AG08395 (cell line): Measurements from ENCODE around the gene PNLIP.

Experiments
- DNase-seq: peaks from one replicate; pipeline ENCODE4 v3.0.0; 2012; ENCODE audit warnings: mixed read lengths, low spot score

Gene PNLIP

DNA sequence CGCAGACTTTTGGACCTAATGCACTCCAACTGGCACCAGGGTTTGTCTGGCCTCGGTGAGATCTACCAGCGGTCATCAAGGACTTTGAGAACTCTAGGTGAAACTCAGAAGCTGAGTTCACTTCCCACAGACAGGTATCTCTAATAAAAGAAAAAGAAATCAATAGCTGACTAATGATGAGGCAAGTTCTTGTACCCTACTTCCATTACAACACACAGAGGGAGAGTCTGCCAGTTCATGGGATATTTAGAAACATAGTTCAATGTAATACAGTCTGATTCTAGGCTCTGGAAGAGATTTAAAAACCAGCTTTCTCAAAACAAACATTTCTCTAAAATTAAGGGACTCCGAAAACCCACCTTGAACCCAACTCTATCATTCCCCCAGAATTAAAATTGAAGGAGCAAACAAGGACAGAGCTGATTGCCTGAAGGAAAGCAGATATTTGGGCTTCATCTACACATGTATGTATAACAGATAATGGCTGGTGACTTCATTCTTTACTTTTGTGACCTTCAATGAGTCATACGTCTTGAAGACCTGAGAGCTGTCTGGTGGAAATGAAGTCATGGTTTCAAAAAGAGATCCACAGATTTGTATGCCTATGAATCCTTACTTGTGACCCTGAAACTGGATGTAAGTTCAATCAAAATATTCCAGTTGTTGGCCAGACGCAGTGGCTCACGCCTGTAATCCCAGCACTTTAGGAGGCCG is 42.3 kb downstream of the PNLIP start:
- DNase-seq = no peak

DNA sequence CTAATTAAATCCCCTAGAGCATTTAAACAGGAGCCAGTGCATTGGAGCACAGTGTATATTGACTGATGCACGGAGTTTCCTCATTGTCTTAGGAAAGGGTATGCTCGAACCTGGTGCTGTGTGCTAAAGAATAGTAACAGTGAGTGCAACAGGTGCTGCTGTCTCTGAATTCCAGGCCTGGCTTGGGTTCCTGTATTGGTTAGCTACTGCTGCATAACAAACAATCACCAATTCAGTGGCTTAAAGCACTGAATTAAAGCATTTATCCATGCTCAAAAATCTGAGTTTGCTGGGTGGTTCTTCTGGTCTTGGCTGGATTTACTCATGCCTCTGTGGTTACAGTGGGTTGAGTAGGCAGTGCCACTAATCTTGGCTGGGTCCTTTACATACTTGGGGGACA is 43.3 kb downstream of the PNLIP start:
- no peak for DNase-seq

DNA sequence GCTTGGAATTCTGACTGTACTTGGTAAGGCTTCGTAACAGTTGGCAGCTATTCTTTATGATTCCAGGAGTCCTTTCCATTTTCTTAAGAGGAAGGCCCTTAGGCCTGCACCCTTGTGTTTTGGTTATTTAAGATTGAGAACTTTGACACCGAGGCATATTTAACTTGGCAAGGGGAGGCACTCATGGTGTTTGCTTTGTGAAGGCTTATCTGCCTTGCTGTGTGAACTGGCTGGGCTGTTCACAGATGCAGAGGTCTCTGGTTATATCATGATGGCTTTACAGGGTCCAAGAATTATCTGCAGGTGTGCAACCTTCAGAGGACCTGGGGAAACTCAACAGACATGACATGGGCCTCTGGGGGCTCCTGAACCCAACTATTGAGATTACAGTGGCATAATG is 44.2 kb downstream of the PNLIP start:
- no peak for DNase-seq

DNA sequence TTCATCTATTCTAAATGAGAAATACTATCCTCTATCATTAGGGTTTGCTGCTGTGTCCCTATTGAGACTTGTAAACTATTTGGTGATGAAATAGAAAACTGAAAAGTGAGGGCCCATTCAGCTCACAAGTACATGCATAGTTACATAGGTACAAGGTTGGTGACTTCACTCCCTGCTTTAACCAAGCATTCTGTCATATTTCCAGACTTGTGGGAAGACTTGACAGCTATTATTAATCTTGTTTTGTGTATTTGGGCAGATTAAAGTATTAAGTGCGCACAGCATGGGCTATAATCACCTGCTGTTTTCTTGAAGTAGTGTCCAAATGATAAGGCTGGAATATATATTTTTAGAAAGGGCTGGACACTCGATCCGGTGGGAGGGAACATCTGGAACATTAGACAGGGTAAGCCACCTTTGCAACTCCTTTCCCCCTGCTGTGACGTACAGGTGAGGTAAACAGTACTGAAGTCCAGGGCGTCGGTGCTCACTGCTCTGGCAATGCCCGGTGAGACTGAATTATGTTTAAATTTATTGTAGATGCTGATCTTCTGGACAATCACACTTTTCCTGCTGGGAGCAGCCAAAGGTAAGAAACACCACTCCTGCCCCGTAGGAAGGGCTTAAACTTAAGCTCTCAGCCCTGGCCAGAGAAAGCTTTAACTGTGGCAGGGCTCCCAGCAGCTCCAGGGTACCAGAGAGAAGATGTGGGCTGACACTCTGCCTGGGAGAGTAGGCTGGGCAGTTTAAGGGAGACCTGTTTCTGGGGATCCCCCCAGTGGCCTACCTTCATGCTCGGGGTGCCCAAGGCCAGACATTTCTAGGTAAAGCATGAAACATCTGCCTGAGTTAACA is 45.1 kb downstream of the PNLIP start, which contains the start of gene PNLIPRP1:
Gene PNLIPRP1 (plus strand): TSS at position 370 of the 855 bp plus-strand sequence. CDS start 171 bp downstream, at position 541.
- no peak for DNase-seq

DNA sequence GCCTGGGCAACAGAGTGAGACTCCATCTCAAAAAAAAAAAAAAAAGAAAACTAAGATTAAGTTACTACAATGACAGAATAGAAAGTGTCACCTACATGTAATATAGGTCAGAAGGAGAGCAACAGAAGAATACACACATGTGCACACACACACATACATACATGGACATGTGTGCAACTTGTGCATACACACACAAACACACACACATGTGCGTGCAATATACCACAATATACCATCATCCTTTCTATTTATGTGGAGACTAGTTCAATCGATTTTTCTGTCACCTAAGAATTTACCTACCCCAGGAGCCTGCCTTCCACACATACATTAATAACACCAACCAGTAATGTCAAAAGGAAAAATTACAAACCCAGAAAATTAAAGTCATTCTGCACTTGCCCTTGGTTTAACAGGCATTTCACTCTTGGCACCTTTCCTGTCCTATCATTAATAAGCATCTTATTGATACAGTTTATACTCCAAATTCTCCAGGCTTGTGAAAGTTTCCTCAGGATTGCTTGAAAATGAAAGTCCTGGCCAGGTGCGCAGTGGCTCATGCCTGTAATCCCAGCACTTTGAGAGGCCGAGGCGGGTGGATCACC is 47.5 kb downstream of the PNLIP start:
- DNase-seq = no peak

DNA sequence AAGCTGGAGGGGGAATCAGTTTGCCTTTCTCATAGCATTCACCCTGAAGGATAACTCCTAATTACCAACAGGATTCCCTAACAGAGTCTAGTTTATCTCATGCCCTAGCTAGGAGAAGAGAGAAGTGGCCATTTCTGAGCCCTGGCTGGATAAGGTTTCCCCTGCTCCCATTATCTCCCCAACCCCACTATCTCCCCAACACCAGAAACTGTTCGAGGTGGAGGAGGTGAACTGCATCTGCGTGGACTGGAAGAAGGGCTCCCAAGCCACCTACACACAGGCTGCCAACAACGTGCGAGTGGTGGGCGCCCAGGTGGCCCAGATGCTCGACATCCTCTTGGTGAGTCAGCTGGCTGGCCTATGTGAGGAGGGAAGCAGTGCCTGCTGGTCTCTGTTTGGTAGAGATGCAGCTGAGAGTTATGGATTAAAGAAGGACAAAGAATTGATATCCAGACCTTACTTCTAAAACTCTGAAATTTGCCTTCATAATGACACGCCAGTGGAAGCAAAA is 48.8 kb downstream of the PNLIP start:
- DNase-seq = no peak

DNA sequence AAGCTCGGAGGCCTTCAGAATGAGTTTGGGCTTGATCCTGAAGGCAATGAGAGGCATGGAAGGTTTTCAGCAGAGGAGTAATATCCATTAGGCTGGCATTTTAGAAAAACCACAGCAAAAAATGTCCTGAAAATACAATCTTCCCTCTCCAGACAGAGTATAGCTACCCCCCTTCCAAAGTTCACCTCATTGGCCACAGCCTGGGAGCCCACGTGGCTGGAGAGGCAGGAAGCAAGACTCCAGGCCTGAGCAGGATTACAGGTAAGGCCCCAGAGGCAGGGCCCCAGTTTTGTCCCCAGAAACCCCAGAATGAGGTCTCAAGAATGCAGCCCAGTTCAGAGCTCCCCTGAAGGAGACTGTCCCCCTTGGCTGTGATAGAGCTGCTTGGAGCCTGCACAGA is 50.3 kb downstream of the PNLIP start:
- no peak for DNase-seq

DNA sequence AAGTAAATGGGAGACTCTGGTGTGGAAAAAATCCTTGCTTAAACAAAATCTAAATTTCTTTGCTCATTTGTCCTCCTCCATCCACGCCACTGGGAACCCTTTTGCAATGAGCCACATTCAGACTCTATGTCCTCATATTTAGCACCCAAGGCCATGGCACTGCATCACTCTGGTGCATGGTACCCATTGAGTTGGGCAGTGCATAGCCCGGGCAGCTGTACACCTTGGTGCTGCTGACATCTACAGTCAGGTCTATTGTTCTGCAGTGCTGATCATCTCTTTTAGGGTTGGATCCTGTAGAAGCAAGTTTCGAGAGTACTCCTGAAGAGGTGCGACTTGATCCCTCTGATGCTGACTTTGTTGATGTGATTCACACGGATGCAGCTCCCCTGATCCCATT is 51.8 kb downstream of the PNLIP start:
- DNase-seq = no peak

DNA sequence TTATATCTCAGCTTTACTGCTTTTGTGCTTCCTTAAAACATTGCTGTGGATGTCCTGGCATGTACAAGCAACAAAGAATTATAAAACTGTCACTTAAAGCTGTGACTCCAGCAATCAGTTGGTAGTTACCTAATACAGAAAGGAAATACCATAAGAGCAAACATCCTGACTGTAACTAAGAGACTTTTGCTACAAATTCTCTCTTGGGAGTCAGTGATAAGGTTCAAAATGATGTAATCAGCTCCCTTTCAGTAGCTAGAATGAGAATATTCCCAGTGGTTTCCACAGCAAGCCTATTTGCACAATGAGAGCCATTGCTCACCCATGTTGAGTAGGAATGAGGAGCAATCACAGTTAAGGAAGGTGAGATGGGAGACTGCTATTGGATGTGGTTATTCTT is 52.6 kb downstream of the PNLIP start:
- DNase-seq = no peak

DNA sequence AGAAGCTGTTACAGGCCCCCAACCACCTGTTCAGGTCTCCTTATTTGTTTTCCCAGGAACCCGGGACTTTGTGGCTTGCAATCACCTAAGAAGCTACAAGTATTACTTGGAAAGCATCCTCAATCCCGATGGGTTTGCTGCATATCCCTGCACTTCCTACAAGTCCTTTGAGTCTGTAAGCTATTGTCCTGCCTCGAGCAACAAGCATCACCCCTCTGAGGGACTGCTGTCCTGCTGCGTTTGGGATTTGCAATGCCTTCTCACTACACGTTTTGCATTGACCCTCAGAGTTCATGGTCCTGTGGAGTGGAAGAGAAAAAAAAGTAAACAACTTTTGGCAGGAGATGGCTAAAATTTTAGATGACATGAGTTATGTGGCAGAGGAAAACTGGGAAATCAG is 54.3 kb downstream of the PNLIP start:
- no peak for DNase-seq

DNA sequence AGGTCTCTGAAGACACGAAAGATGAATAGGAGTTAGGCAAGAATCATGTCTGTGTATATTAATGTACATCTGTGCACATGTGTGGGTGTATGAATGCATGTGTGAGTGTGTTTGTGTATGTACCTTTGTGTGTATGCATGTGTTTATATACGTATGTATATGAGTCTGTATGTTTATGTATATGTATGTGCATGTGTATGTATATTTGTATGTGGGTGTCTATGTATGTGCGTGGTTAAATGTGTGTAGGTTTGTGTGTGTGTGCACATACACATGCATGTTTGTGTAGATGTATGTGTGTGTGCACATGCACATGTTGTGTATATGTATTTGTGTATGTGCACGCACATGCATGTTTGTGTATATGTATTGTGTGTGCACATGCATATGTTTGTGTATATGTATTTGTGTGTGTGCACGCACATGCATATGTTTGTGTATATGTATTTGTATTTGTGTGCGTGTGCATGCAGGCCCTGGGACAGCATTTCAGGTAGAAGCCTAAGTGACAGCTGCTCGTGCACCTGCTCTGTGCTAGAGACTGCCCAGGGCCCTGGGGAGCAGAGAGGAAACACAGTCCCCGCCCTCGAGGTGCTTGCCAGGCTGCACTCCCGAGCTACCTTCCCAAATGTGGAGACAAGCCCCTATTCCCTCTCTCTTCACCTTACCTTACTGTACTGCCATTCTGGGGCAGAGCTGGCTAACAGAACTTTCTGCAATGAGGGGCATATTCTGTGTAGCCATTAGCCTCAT is 57.1 kb downstream of the PNLIP start:
- DNase-seq = no peak

DNA sequence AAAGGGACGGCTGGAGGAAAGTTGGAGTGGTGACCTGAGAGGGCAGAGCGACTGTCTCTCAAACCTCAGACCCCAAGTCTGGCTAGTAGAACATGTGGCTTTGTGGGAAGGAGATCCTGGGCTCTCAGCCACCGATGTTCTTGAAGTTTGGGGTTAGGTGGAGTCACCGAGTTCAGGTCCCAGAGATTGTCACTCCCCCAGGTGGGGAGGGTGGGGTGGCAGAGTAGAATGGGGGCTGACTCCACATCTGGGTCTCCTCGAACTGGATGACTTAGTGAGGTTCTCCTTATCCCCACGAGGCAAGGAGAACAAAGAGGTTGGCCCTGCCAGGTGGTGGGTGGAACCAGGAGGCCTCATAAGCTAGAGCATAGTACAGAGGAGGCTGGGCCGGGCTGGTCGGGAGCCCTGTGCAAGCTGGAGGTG is 60.3 kb downstream of the PNLIP start:
- DNase-seq = no peak

DNA sequence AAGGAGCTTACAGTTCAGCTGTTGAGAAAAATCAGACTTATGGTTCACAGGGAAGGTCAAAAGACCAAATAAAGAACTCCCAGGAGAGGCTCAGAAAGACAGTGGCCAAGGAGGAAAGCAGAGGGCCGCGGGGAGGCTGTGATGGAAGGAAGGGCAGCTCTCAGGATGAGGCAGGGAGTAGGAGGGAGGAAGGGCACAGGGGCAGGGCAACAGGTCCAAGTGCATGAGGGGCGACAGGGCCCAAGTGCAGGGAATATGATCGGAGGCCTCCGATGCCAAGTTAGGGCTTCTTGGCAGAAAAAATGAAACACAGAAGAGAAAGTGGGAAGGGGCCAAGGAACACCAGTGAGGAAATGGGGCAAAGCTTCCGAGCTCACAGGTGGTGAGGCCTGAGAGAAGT is 61.6 kb downstream of the PNLIP start:
- no peak for DNase-seq

DNA sequence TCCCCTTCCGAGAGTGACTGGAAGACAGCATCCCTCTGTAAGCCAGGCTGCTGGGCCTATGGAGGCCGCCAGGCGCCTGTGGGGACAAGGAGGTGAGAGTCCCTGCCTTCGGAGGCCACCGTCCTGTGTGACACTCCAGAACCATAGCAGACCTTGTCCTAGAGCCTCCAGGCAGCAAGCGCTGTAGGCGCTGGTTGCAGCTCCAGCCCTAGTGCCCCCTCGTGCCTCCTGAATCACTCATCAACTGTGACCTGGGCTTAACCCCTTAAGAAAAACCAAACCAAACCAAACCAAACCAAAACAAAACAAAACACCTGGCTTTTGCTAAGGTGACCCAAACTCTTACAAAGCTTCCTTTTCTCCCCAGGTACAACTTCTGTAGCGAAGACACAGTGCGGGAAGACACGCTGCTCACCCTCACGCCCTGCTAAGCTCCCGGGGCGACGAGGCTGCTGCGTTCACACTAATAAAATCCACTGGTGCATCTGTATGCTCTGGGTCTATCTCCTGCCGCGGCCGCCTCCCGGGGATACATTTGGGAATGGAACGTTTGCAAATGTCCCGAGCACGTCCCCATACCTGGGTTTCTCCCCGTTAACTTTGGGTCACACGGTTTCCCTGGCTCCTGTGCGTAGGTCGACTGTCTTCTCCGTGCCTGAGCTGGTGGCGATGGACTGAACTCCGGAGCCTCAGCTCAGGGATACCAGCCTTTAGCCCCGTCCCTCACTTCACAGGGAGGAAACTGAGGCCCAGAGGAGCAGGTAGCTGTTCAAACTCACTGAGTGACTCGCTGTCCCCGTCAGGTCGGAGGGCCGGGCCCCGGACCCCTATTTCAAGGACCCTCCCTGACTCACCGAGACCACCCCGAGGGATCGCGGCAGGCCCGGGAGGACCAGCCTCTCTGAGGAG is 63.2 kb downstream of the PNLIP start:
- DNase-seq = no peak

DNA sequence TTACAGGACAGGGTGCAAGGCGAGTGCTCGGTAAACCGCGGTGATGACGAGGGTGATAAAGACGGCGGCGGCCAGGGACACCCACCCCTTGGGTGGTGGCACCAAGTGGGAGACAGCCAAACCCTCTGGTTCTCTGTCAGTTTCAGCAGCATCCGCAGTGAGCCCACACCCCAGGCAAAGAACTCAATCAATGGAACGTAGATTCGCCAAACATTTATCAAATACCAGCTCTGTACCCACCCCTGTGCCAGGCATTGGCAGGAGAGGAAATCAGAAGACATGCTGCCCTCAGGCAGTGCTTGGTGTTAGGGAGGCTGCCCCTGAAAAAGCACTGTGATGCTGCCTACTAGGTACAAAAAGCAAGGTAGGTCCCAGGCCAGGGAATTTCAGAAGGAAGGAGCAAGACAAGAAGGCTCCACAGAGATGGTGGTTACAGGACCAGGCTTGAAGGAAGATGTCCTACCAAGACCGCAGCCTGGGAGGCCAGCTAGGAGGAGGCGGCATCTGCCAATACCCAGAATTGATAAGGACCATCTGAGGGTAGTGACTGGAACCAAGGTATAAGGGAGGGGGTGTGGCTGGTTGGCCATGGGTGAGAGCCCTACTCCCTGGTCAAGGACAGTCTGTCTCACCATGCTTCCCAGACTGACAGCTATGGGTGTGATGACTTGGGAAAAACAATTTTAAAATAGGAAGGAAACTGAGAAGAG is 64.9 kb downstream of the PNLIP start:
- no peak for DNase-seq

DNA sequence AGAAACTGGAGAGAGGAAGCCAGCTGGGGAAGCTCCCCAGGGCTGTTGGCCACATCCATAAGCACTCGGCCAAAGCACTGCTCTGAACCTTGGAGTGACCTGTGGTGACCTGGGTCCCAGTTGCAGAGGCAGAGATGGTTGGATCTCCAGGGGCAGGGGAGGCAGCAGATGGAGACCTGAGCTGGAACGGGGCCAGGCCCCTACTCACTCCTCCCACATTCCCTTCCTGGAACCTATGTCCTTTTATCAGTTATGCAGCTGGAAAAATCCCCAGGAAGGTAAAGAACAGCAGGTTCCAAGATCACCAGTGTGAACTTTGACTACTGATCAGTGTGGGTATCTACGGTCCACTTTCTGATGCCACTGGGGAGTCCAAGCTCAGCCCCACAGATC is 65.4 kb downstream of the PNLIP start:
- no peak for DNase-seq

DNA sequence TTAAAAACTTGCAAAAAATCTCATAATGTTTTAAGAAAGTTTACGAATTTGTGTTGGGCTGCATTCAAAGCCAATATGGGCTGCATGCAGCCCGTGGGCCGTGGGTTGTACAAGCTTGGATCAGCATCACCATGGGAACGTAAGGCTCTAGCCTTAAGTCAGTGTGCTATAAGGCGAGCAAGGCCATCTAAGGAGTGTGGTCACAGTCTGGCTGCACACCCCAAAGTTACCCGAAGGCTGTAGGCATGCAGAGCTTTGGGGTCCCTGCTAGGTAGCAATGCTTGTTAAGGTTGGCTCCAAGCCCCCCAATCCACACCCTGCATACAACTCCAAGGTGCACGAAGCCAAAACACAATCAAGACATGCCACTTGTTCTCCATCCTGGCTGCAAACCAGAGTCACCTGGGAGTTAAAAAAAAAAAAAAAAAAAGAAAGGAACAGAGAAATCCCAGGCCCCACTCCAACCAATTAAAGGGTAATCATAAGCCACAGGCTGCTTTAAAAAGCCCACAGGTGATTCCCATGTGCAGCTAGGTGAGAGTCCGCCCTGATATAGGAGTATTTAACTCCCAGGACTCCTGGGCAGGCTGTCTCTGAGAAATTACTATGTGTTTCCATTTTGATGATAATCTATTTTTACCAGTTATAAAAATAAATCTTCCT is 66.5 kb downstream of the PNLIP start:
- no peak for DNase-seq

DNA sequence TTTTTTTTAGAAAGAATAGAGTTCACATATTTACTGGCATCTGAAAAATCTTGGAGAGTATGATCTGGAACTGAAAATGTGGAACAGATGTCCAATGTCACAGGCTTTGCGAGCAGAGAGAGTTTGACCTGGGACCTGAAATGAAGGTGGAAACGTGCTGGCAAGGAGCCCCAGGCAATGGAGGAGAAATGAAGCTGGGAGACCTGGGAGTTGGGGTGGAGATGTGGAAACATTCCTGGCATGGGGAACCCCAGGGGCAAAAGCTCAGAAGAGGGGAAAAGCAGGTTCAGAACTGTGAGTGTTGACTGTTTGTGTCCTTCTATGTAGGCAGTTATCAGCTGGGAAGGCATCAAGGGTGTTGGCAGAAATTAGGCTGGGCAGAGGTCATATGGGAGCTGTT is 67.7 kb downstream of the PNLIP start:
- DNase-seq = no peak

DNA sequence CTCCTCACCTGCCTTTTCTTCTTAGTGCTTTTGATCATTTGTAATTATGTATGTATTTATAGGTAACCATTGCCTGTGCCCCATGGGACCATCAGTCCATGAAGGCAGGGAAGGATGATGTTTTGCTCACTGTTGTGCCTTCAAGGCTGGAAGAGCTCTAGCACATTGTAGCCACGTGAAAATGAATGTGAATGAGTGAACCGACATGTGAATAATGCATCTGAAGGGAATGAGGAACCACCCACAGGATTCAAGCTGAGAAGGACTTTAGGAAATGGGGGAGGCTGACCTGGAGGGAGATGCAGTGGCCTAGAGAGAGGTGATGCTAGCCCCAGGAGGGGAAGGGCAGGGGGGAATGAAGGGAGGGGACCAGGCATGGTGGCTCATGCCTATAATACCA is 69.1 kb downstream of the PNLIP start:
- DNase-seq = no peak
